ENCODE data around the gene FMO3.

DNA sequence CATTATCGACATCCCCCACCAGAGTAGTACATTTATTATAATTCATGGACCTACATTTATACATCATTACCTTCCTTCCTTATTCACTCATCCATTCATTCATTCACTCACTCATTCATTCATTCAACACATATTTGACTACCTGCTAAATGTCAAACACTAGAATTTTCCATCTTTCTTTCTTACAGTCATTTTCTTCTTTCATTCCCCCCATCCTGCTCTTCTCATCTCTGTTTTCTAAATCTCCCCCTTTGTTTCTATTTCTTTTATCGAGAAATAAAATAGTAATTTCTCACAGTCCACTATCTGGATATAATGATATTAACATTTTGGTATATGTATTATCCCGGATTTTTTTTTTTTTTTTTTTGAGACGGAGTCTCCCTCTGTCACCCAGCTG, 27.8 kb upstream of the FMO3 start:
- TF ChIP-seq, protein P1, sequence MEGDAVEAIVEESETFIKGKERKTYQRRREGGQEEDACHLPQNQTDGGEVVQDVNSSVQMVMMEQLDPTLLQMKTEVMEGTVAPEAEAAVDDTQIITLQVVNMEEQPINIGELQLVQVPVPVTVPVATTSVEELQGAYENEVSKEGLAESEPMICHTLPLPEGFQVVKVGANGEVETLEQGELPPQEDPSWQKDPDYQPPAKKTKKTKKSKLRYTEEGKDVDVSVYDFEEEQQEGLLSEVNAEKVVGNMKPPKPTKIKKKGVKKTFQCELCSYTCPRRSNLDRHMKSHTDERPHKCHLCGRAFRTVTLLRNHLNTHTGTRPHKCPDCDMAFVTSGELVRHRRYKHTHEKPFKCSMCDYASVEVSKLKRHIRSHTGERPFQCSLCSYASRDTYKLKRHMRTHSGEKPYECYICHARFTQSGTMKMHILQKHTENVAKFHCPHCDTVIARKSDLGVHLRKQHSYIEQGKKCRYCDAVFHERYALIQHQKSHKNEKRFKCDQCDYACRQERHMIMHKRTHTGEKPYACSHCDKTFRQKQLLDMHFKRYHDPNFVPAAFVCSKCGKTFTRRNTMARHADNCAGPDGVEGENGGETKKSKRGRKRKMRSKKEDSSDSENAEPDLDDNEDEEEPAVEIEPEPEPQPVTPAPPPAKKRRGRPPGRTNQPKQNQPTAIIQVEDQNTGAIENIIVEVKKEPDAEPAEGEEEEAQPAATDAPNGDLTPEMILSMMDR (IDR thresholded peaks at IDR 0.05) = no peak
- no peak for TF ChIP-seq POLR2A (IDR thresholded peaks at IDR 0.05)

Data from body of pancreas (tissue), 4 donors.